Smooth muscle cell (in vitro differentiated cells): ENCODE results near the gene RAP1A. TPM values are rescaled to one million over a fixed set of nuclear protein-coding genes. Genes with fewer than 3 reads are reported as not detected.

Source experiments
- DNase-seq: peaks from one replicate; lab custom pipeline; 2025; ENCODE audit not compliant: unreplicated experiment; lab: John Stamatoyannopoulos, UW
- H2AFZ ChIP-seq: fragments of 200-600 bp; sonication (generic); 2 replicates; pipeline ENCODE4 v1.6.0; 2016; ENCODE audit warnings: antibody characterized with exemption, low read depth, mild to moderate bottlenecking
- H3F3A ChIP-seq: fragments of 200-600 bp; sonication (generic); 2 replicates; pipeline ENCODE4 v1.6.0; 2017; ENCODE audit warnings: antibody characterized with exemption, low read depth
- H3K27ac ChIP-seq: fragments of 200-600 bp; sonication (generic); 2 replicates; pipeline ENCODE4 v1.5.1; 2016; ENCODE audit warnings: low read depth, mild to moderate bottlenecking
- H3K27me3 ChIP-seq: fragments of 200-600 bp; sonication (generic); 2 replicates; pipeline ENCODE4 v1.6.1; 2016; ENCODE audit warnings: low read depth, mild to moderate bottlenecking
- H3K36me3 ChIP-seq: fragments of 200-600 bp; sonication (generic); 2 replicates; pipeline ENCODE4 v1.5.1; 2016; ENCODE audit warnings: low read depth
- H3K4me1 ChIP-seq: fragments of 200-600 bp; sonication (generic); 2 replicates; pipeline ENCODE4 v1.5.1; 2016; ENCODE audit warnings: low read depth
- H3K4me2 ChIP-seq: fragments of 200-600 bp; sonication (generic); 2 replicates; pipeline ENCODE4 v1.6.0; 2016; ENCODE audit warnings: mild to moderate bottlenecking
- H3K4me3 ChIP-seq: fragments of 200-600 bp; sonication (generic); 2 replicates; pipeline ENCODE4 v1.5.1; 2016; ENCODE audit warnings: mild to moderate bottlenecking
- H3K79me2 ChIP-seq: fragments of 200-600 bp; sonication (generic); 2 replicates; pipeline ENCODE4 v1.6.0; 2016; ENCODE audit warnings: low read depth, mild to moderate bottlenecking
- H3K9ac ChIP-seq: fragments of 200-600 bp; sonication (generic); 2 replicates; pipeline ENCODE4 v1.6.0; 2016; ENCODE audit warnings: low read depth
- H3K9me3 ChIP-seq: fragments of 200-600 bp; sonication (generic); replicated peaks from 2 replicates; pipeline ENCODE4 v1.5.1; 2016; ENCODE audit warnings: low read depth
- H4K20me1 ChIP-seq: fragments of 200-600 bp; sonication (generic); 2 replicates; pipeline ENCODE4 v1.6.0; 2016; ENCODE audit warnings: low read depth
- CTCF ChIP-seq: fragments of 200-600 bp; sonication (generic); IDR thresholded peaks from 2 replicates; pipeline ENCODE4 v1.5.1; 2017; ENCODE audit warnings: borderline replicate concordance, mild to moderate bottlenecking, antibody characterized with exemption; ENCODE audit not compliant: insufficient read depth, poor library complexity, severe bottlenecking
- WGBS: methylation state at CpG from one replicate; pipeline ENCODE4 v1.1.7; 2016; ENCODE audit warnings: low lambda C conversion rate; 5-methylcytosine and 5-hydroxymethylcytosine counted together
- polyA plus RNA-seq: library from polyadenylated mRNA; unstranded; fragments of >200 nt; fragmentation: Nextera tagmentation; extraction: Ambion mirVana; gene quantifications from 2 replicates; pipeline ENCODE4 v1.2.1, GENCODE V29; 2016
- total RNA-seq: library from RNA; depleted of rRNA; stranded (reverse); fragments of >200 nt; gene quantifications from 2 replicates; pipeline ENCODE4 v1.2.3, GENCODE V29; 2014

RAP1A gene
- total and polyA plus RNA-seq, 2 experiments from 2014 or later: 36.8 to 64.9 TPM

- WGBS: 100% methylated on average over 1 of the region's 1 CpG
Observed at GRCh38 chr1:111625276-111625675, 5.7 kb downstream of the RAP1A start.

GRCh38 chr1:111628153-111628552 is 8.6 kb downstream of the RAP1A start:
- no peaks in the 10 kb centered on the region for H3K27me3 ChIP-seq
- no peak overlapping the region for H2AFZ ChIP-seq
- H3K4me2 ChIP-seq: no peak overlapping the region
- no peak overlapping the region for H3K27ac ChIP-seq
- no peak overlapping the region for H3K9ac ChIP-seq
- no peak for DNase-seq
- H3K9me3 ChIP-seq: no peaks in the 10 kb centered on the region
- H3K4me3 ChIP-seq: no peak overlapping the region
- H3K36me3 ChIP-seq: no peaks in the 10 kb centered on the region
- TF ChIP-seq CTCF: no peak
- no peaks in the 10 kb centered on the region for H3F3A ChIP-seq
- H3K4me1 ChIP-seq: no peaks in the 10 kb centered on the region
- peaks cover 99% of the 10 kb centered on the region for H3K79me2 ChIP-seq
- 80% methylated on average over 2 of the region's 2 CpGs for WGBS
- H4K20me1 ChIP-seq: peaks cover 100% of the 10 kb centered on the region

More at GRCh38 chr1:111625276-111625675, 5.7 kb downstream of the RAP1A start:
- Histone ChIP-seq H3K9ac (no peak overlapping the region), H3K9me3 (no peaks in the 10 kb centered on the region), H3K4me2 (no peak overlapping the region), H3K27ac (no peak overlapping the region), H2AFZ (no peak overlapping the region), H3K4me3 (no peak overlapping the region), H3K27me3 (no peaks in the 10 kb centered on the region), H3F3A (no peaks in the 10 kb centered on the region), H3K36me3 (no peaks in the 10 kb centered on the region), H4K20me1 (peaks cover 100% of the 10 kb centered on the region), H3K4me1 (peaks cover 10% of the 10 kb centered on the region), H3K79me2 (peaks cover 100% of the 10 kb centered on the region)
- TF ChIP-seq CTCF: no peak
- no peak for DNase-seq

- Histone ChIP-seq H3K9me3 (no peaks in the 10 kb centered on the region), H2AFZ (no peak overlapping the region), H3K79me2 (peaks cover 99% of the 10 kb centered on the region), H3K27ac (no peak overlapping the region), H3K4me3 (no peak overlapping the region), H3K9ac (no peak overlapping the region), H3K4me1 (no peaks in the 10 kb centered on the region), H3K4me2 (no peak overlapping the region), H3F3A (no peaks in the 10 kb centered on the region), H3K36me3 (no peaks in the 10 kb centered on the region), H4K20me1 (peaks cover 100% of the 10 kb centered on the region), H3K27me3 (no peaks in the 10 kb centered on the region)
- TF ChIP-seq CTCF: no peak
- DNase-seq: no peak
- 97% methylated on average over 4 of the region's 4 CpGs for WGBS
Observed at GRCh38 chr1:111629190-111629954, 9.8 kb downstream of the RAP1A start.

GRCh38 chr1:111630567-111630966 is 11.0 kb downstream of the RAP1A start:
- WGBS: 93% methylated on average over 2 of the region's 2 CpGs
- Histone ChIP-seq H3K27me3 (no peaks in the 10 kb centered on the region), H3K9ac (no peak overlapping the region), H3K79me2 (peaks cover 99% of the 10 kb centered on the region), H3K4me3 (no peak overlapping the region), H3K4me2 (no peak overlapping the region), H3K36me3 (no peaks in the 10 kb centered on the region), H4K20me1 (peaks cover 100% of the 10 kb centered on the region), H3K4me1 (no peaks in the 10 kb centered on the region), H3F3A (no peaks in the 10 kb centered on the region), H3K27ac (no peak overlapping the region), H3K9me3 (no peaks in the 10 kb centered on the region), H2AFZ (no peak overlapping the region)
- no peak for DNase-seq
- TF ChIP-seq CTCF: no peak
